H1 (cell line): ENCODE data around the gene MMP15. TPM values are rescaled to one million over a fixed set of nuclear protein-coding genes. Genes with fewer than 3 reads are reported as not detected.

Experiments
- CTCF ChIA-PET: fragments of 300-600 bp; sonication (Branson Sonifier 250); formaldehyde crosslinking; loops from one replicate; lab custom pipeline; 2021; ENCODE audit not compliant: partially characterized antibody; lab: Charles Lee
- POLR2A ChIA-PET: fragments of 300-600 bp; sonication (Branson Sonifier 250); formaldehyde crosslinking; loops from one replicate; lab custom pipeline; 2021; ENCODE audit warnings: inconsistent platforms; ENCODE audit not compliant: partially characterized antibody; lab: Charles Lee
- DNase-seq, 2 experiments: peaks; one replicate each; pipeline versions ENCODE4 v3.0.0 to v3.0.0-alpha.2; 2010 to 2022; ENCODE audit warnings: low spot score in 2 of 2, low read depth in 1 of 2, mixed read lengths in 1 of 2
- FAIRE-seq: peaks from 2 replicates; lab custom pipeline; 2011; peaks lifted over from hg19 to GRCh38; lab: Jason Lieb, UNC
- H2AFZ ChIP-seq: 2 replicates; pipeline ENCODE4 v1.8.1; 2012; ENCODE audit warnings: low read length, inconsistent platforms
- H2AK5ac ChIP-seq: 2 replicates; pipeline ENCODE4 v1.6.1; 2013; ENCODE audit warnings: low read depth, low read length
- H2BK120ac ChIP-seq: replicated peaks from 2 replicates; pipeline ENCODE3; 2013; ENCODE audit warnings: low read depth, low read length, inconsistent platforms
- H2BK12ac ChIP-seq: 2 replicates; pipeline ENCODE4 v1.6.1; 2013; ENCODE audit warnings: low read depth, low read length
- H2BK15ac ChIP-seq: 2 replicates; pipeline ENCODE4 v1.6.1; 2013; ENCODE audit warnings: low read length
- H2BK20ac ChIP-seq: 2 replicates; pipeline ENCODE4 v1.6.1; 2013; ENCODE audit warnings: low read length
- H2BK5ac ChIP-seq: 2 replicates; pipeline ENCODE4 v1.6.1; 2013; ENCODE audit warnings: low read depth, low read length
- H3K14ac ChIP-seq: 2 replicates; pipeline ENCODE4 v1.6.1; 2013; ENCODE audit warnings: inconsistent platforms; ENCODE audit not compliant: insufficient read length
- H3K18ac ChIP-seq: 2 replicates; pipeline ENCODE4 v1.6.1; 2013; ENCODE audit warnings: low read length; ENCODE audit errors: extremely low read depth
- H3K23ac ChIP-seq: 2 replicates; pipeline ENCODE4 v1.6.1; 2013; ENCODE audit warnings: inconsistent platforms; ENCODE audit not compliant: insufficient read length
- H3K23me2 ChIP-seq: 2 replicates; pipeline ENCODE4 v1.6.1; 2013; ENCODE audit warnings: low read depth, low read length
- H3K27ac ChIP-seq: 2 replicates; pipeline ENCODE4 v1.6.1; 2011; ENCODE audit warnings: low read depth, low read length, inconsistent platforms
- H3K27me3 ChIP-seq, 4 experiments: replicated peaks in 1 of 4; 1 replicate in 1 of 4; 2 replicates in 3 of 4; pipeline versions ENCODE4 v1.6.1 to v1.8.1; 2011 to 2013; ENCODE audit warnings: low read length in 3 of 4, mild to moderate bottlenecking in 3 of 4, inconsistent platforms in 2 of 4, mixed read lengths in 2 of 4, moderate library complexity in 1 of 4; ENCODE audit not compliant: control insufficient read depth in 3 of 4, insufficient read depth in 3 of 4; ENCODE audit errors: extremely low read depth in 1 of 4
- H3K36me3 ChIP-seq, 4 experiments: 2 replicates each; pipeline versions ENCODE4 v1.6.1 to v1.8.1; 2011 to 2013; ENCODE audit warnings: mild to moderate bottlenecking in 4 of 4, low read length in 3 of 4, moderate library complexity in 2 of 4, control low read depth in 1 of 4, inconsistent platforms in 1 of 4; ENCODE audit not compliant: insufficient read depth in 4 of 4, control insufficient read depth in 2 of 4
- H3K4ac ChIP-seq: replicated peaks from 2 replicates; pipeline ENCODE3; 2013; ENCODE audit warnings: low read length, low read depth, mixed read lengths, inconsistent platforms; ENCODE audit not compliant: insufficient read length
- H3K4me1 ChIP-seq, 4 experiments: replicated peaks in 1 of 4; 1 replicate in 1 of 4; 2 replicates in 3 of 4; pipeline versions ENCODE4 v1.6.1 to v1.8.1; 2011 to 2013; ENCODE audit warnings: low read length in 3 of 4, inconsistent platforms in 2 of 4, mixed read lengths in 1 of 4; ENCODE audit not compliant: insufficient read depth in 4 of 4, control insufficient read depth in 3 of 4
- H3K4me2 ChIP-seq, 2 experiments: 2 replicates each; pipeline versions ENCODE4 v1.6.1 to v1.8.1; 2011 to 2013; ENCODE audit warnings: low read depth in 2 of 2, low read length in 2 of 2, control low read depth in 1 of 2, inconsistent platforms in 1 of 2, mild to moderate bottlenecking in 1 of 2; ENCODE audit not compliant: insufficient read depth in 1 of 2
- H3K4me3 ChIP-seq, 4 experiments: fragments of 200-600, 300-600 bp in 1 of 4; sonication (generic), shearing (Covaris generic), sonication (Bioruptor Twin) in 1 of 4; 2 replicates each; pipeline versions ENCODE4 v1.5.1 to v1.8.1; 2011 to 2016; ENCODE audit warnings: low read length in 4 of 4, low read depth in 3 of 4, control low read depth in 2 of 4, inconsistent platforms in 2 of 4, mild to moderate bottlenecking in 2 of 4, mixed read lengths in 1 of 4, moderate library complexity in 1 of 4; ENCODE audit not compliant: insufficient read depth in 2 of 4; ENCODE audit errors: extremely low read depth in 1 of 4
- H3K56ac ChIP-seq: replicated peaks from 2 replicates; pipeline ENCODE3; 2013; ENCODE audit warnings: low read depth, mild to moderate bottlenecking, mixed read lengths, low read length, inconsistent platforms; ENCODE audit not compliant: insufficient read length
- H3K79me1 ChIP-seq: 2 replicates; pipeline ENCODE4 v1.6.1; 2013; ENCODE audit warnings: low read depth, low read length, control low read depth
- H3K79me2 ChIP-seq, 2 experiments: 2 replicates each; pipeline versions ENCODE4 v1.6.1 to v1.8.1; 2012 to 2013; ENCODE audit warnings: low read length in 2 of 2, mild to moderate bottlenecking in 2 of 2, inconsistent platforms in 1 of 2; ENCODE audit not compliant: insufficient read depth in 2 of 2, control insufficient read depth in 1 of 2
- H3K9ac ChIP-seq, 4 experiments: replicated peaks in 1 of 4; 1 replicate in 1 of 4; 2 replicates in 3 of 4; pipeline versions ENCODE4 v1.6.1 to v1.8.1; 2011 to 2013; ENCODE audit warnings: low read depth in 3 of 4, low read length in 3 of 4, control low read depth in 2 of 4, mild to moderate bottlenecking in 2 of 4, moderate library complexity in 2 of 4, inconsistent platforms in 1 of 4; ENCODE audit errors: extremely low read depth in 1 of 4
- H3K9me3 ChIP-seq, 2 experiments: 2 replicates each; pipeline versions ENCODE4 v1.6.1 to v1.8.1; 2012 to 2013; ENCODE audit warnings: mild to moderate bottlenecking in 2 of 2, moderate library complexity in 2 of 2, control low read depth in 1 of 2, inconsistent platforms in 1 of 2, low read depth in 1 of 2, low read length in 1 of 2, mixed read lengths in 1 of 2; ENCODE audit not compliant: insufficient read depth in 2 of 2
- H4K20me1 ChIP-seq, 2 experiments: replicated peaks in 1 of 2; 2 replicates each; pipeline versions ENCODE3 to v1.8.1; 2011 to 2013; ENCODE audit warnings: inconsistent platforms in 2 of 2, low read length in 2 of 2, mild to moderate bottlenecking in 1 of 2; ENCODE audit not compliant: insufficient read depth in 2 of 2, control insufficient read depth in 1 of 2
- H4K5ac ChIP-seq: 2 replicates; pipeline ENCODE4 v1.6.1; 2013; ENCODE audit warnings: low read length, low read depth, mixed read lengths, inconsistent platforms; ENCODE audit not compliant: insufficient read length
- H4K8ac ChIP-seq: 2 replicates; pipeline ENCODE4 v1.8.0; 2013; ENCODE audit warnings: mild to moderate bottlenecking, moderate library complexity, low read length, inconsistent platforms; ENCODE audit not compliant: insufficient read depth; ENCODE audit errors: extremely low read depth
- H4K91ac ChIP-seq: replicated peaks from 2 replicates; pipeline ENCODE3; 2013; ENCODE audit warnings: low read length, mixed read lengths, inconsistent platforms; ENCODE audit not compliant: insufficient read length
- ATF3 ChIP-seq: IDR thresholded peaks from 2 replicates; pipeline ENCODE4 v1.6.1; 2011; ENCODE audit warnings: low read depth, mild to moderate bottlenecking, low read length; ENCODE audit not compliant: insufficient read depth
- CBX8 ChIP-seq: fragments of 300-800, 300-1000 bp; sonication (generic); IDR thresholded peaks from 2 replicates; pipeline ENCODE4 v1.7.1; 2016; ENCODE audit warnings: low read depth, low read length, borderline replicate concordance
- CEBPB ChIP-seq: IDR thresholded peaks from 2 replicates; pipeline ENCODE4 v1.6.1; 2012; ENCODE audit warnings: low read depth, low read length
- CHD2 ChIP-seq: IDR thresholded peaks from 2 replicates; pipeline ENCODE4 v1.6.1; 2012; ENCODE audit warnings: low read length, improper control_type of control experiment
- CTBP2 ChIP-seq: IDR thresholded peaks from 2 replicates; pipeline ENCODE4 v1.7.0; 2011; ENCODE audit warnings: borderline replicate concordance, mild to moderate bottlenecking, moderate library complexity, mixed read lengths, low read length; ENCODE audit not compliant: insufficient read depth, insufficient read length
- E2F6 ChIP-seq: IDR thresholded peaks from 2 replicates; pipeline ENCODE4 v1.6.1; 2012; ENCODE audit warnings: inconsistent platforms
- GABPA ChIP-seq: IDR thresholded peaks from 2 replicates; pipeline ENCODE4 v1.6.1; 2011; ENCODE audit warnings: mild to moderate bottlenecking, low read length, moderate library complexity, borderline replicate concordance; ENCODE audit not compliant: insufficient read depth
- GTF2F1 ChIP-seq: IDR thresholded peaks from 2 replicates; pipeline ENCODE4 v1.6.1; 2012; ENCODE audit warnings: low read depth, low read length, improper control_type of control experiment, borderline replicate concordance
- JUN ChIP-seq: IDR thresholded peaks from 2 replicates; pipeline ENCODE4 v1.6.1; 2011; ENCODE audit warnings: low read depth, mild to moderate bottlenecking, improper control_type of control experiment, low read length
- SP4 ChIP-seq: IDR thresholded peaks from 2 replicates; pipeline ENCODE4 v1.6.1; 2012; ENCODE audit warnings: low read length, inconsistent platforms
- SUZ12 ChIP-seq: fragments of 200-600 bp; sonication (generic); IDR thresholded peaks from 2 replicates; pipeline ENCODE4 v1.6.1; 2012; ENCODE audit warnings: mild to moderate bottlenecking, inconsistent platforms, low read length, moderate library complexity, mixed read lengths
- WGBS, 2 experiments: shearing (Covaris generic) in 1 of 2; methylation state at CpG; one replicate each; pipeline versions ENCODE4 v1.1.6 to v1.1.7; 2013 to 2015; ENCODE audit warnings: low lambda C conversion rate in 2 of 2, mixed read lengths in 2 of 2, inconsistent platforms in 1 of 2, low coverage in 1 of 2, missing lambda C conversion rate in 1 of 2; ENCODE audit not compliant: insufficient replicate concordance in 2 of 2, insufficient coverage in 1 of 2, insufficient read length in 1 of 2; ENCODE audit errors: extremely low coverage in 1 of 2, missing lambda C conversion rate in 1 of 2; 5-methylcytosine and 5-hydroxymethylcytosine counted together
- polyA plus RNA-seq, 7 experiments: library from polyadenylated mRNA; depleted of rRNA in 3 of 7; stranded (reverse) in 5 of 7; unstranded in 2 of 7; fragments of >200 nt in 5 of 7; fragments of 200-250 nt in 2 of 7; gene quantifications; 1 replicate in 5 of 7; 2 replicates in 1 of 7; 4 replicates in 1 of 7; pipeline versions ENCODE4 v1.2.1 to v1.2.3, GENCODE V29; 2011 to 2013; ENCODE audit warnings: missing spikeins in 2 of 7, mixed read lengths in 2 of 7
- total RNA-seq: library from RNA; stranded (reverse); fragmentation: NEBNext Ultra II Directional; extraction: Animal tissue kit (Norgen Biotek cat#: 25700); gene quantifications from 2 replicates; pipeline ENCODE4 v1.2.1, GENCODE V29; 2021

The MMP15 gene
- total and polyA plus RNA-seq, 2 of the 8 experiments (the other 6 are each of a cell fraction or from before 2014, with no cell fraction given) = 38.5 to 42.2 TPM

- no peak overlapping the region for H2BK120ac ChIP-seq
- no peaks in the 10 kb centered on the region for H3K36me3 ChIP-seq
- no peaks in the 10 kb centered on the region for H3K27me3 ChIP-seq
- 82% methylated on average over 10 of the region's 10 CpGs; no CpG with 5 or more reads in 1 of the 2 experiments for WGBS, 2 experiments
- H4K5ac ChIP-seq = no peak overlapping the region
- H2BK20ac ChIP-seq = no peak overlapping the region
- no peak overlapping the region for H3K4me2 ChIP-seq
- H3K4me3 ChIP-seq = no peak overlapping the region
- DNase-seq = no peak
- no peak overlapping the region for H2AFZ ChIP-seq
- no peak overlapping the region for H3K27ac ChIP-seq
- H4K20me1 ChIP-seq = no peaks in the 10 kb centered on the region
- H4K91ac ChIP-seq = no peak overlapping the region
- POLR2A ChIA-PET = interaction anchor here (0.7 to 1.7 kb wide), 4 partner anchors 18 to 78 kb away, joined by 3 to 4 read pairs (median 4); partner anchors contain the start of gene CFAP20
- no peak overlapping the region for H3K56ac ChIP-seq
- no peak overlapping the region for H3K14ac ChIP-seq
- no peak overlapping the region for H3K23ac ChIP-seq
- FAIRE-seq = no peak
- CTCF ChIA-PET = interaction anchor here (0.7 to 2.9 kb wide), 8 partner anchors 12 to 101 kb away, joined by 3 to 13 read pairs (median 6); no protein-coding TSS in a partner anchor
- no peak overlapping the region for H2BK12ac ChIP-seq
- H3K4ac ChIP-seq = no peak overlapping the region
- H3K4me1 ChIP-seq = peaks cover 1 to 12% (median 7%) of the 10 kb centered on the region in 4 experiments; a peak in 5 of 7 replicates
- H2AK5ac ChIP-seq = no peak overlapping the region
- H2BK15ac ChIP-seq = no peak overlapping the region
- H3K79me1 ChIP-seq = no peaks in the 10 kb centered on the region
- H3K9me3 ChIP-seq = no peaks in the 10 kb centered on the region
- H3K9ac ChIP-seq = no peak overlapping the region
- H3K18ac ChIP-seq = no peak overlapping the region
- no peak overlapping the region for H4K8ac ChIP-seq
- no peak overlapping the region for H2BK5ac ChIP-seq
- H3K23me2 ChIP-seq = no peaks in the 10 kb centered on the region
- H3K79me2 ChIP-seq = no peaks in the 10 kb centered on the region
- TF ChIP-seq ATF3 (no peak), GABPA (no peak), CHD2 (no peak), JUN (no peak), E2F6 (no peak), CTBP2 (no peak), SUZ12 (no peak), CBX8 (no peak), SP4 (no peak), CEBPB (no peak), GTF2F1 (no peak)
Measured at GRCh38 chr16:58051821-58052603, 26.5 kb downstream of the MMP15 start.
